H1 (cell line): Measurements from ENCODE around the gene IFNB1. TPM values are rescaled to one million over a fixed set of nuclear protein-coding genes. Genes with fewer than 3 reads are reported as not detected.

ENCODE experiments used
- CTCF ChIA-PET: fragments of 300-600 bp; sonication (Branson Sonifier 250); formaldehyde crosslinking; loops from one replicate; lab custom pipeline; 2021; ENCODE audit not compliant: partially characterized antibody; lab: Charles Lee
- POLR2A ChIA-PET: fragments of 300-600 bp; sonication (Branson Sonifier 250); formaldehyde crosslinking; loops from one replicate; lab custom pipeline; 2021; ENCODE audit warnings: inconsistent platforms; ENCODE audit not compliant: partially characterized antibody; lab: Charles Lee
- DNase-seq, 2 experiments: peaks; one replicate each; pipeline versions ENCODE4 v3.0.0 to v3.0.0-alpha.2; 2010 to 2022; ENCODE audit warnings: low spot score in 2 of 2, low read depth in 1 of 2, mixed read lengths in 1 of 2
- FAIRE-seq: peaks from 2 replicates; lab custom pipeline; 2011; peaks lifted over from hg19 to GRCh38; lab: Jason Lieb, UNC
- H2AFZ ChIP-seq: 2 replicates; pipeline ENCODE4 v1.8.1; 2012; ENCODE audit warnings: low read length, inconsistent platforms
- H2AK5ac ChIP-seq: 2 replicates; pipeline ENCODE4 v1.6.1; 2013; ENCODE audit warnings: low read depth, low read length
- H2BK120ac ChIP-seq: replicated peaks from 2 replicates; pipeline ENCODE3; 2013; ENCODE audit warnings: low read depth, low read length, inconsistent platforms
- H2BK12ac ChIP-seq: 2 replicates; pipeline ENCODE4 v1.6.1; 2013; ENCODE audit warnings: low read depth, low read length
- H2BK15ac ChIP-seq: 2 replicates; pipeline ENCODE4 v1.6.1; 2013; ENCODE audit warnings: low read length
- H2BK20ac ChIP-seq: 2 replicates; pipeline ENCODE4 v1.6.1; 2013; ENCODE audit warnings: low read length
- H2BK5ac ChIP-seq: 2 replicates; pipeline ENCODE4 v1.6.1; 2013; ENCODE audit warnings: low read depth, low read length
- H3K14ac ChIP-seq: 2 replicates; pipeline ENCODE4 v1.6.1; 2013; ENCODE audit warnings: inconsistent platforms; ENCODE audit not compliant: insufficient read length
- H3K18ac ChIP-seq: 2 replicates; pipeline ENCODE4 v1.6.1; 2013; ENCODE audit warnings: low read length; ENCODE audit errors: extremely low read depth
- H3K23ac ChIP-seq: 2 replicates; pipeline ENCODE4 v1.6.1; 2013; ENCODE audit warnings: inconsistent platforms; ENCODE audit not compliant: insufficient read length
- H3K23me2 ChIP-seq: 2 replicates; pipeline ENCODE4 v1.6.1; 2013; ENCODE audit warnings: low read depth, low read length
- H3K27ac ChIP-seq: 2 replicates; pipeline ENCODE4 v1.6.1; 2011; ENCODE audit warnings: low read depth, low read length, inconsistent platforms
- H3K27me3 ChIP-seq, 4 experiments: replicated peaks in 1 of 4; 1 replicate in 1 of 4; 2 replicates in 3 of 4; pipeline versions ENCODE4 v1.6.1 to v1.8.1; 2011 to 2013; ENCODE audit warnings: low read length in 3 of 4, mild to moderate bottlenecking in 3 of 4, inconsistent platforms in 2 of 4, mixed read lengths in 2 of 4, moderate library complexity in 1 of 4; ENCODE audit not compliant: control insufficient read depth in 3 of 4, insufficient read depth in 3 of 4; ENCODE audit errors: extremely low read depth in 1 of 4
- H3K36me3 ChIP-seq, 4 experiments: 2 replicates each; pipeline versions ENCODE4 v1.6.1 to v1.8.1; 2011 to 2013; ENCODE audit warnings: mild to moderate bottlenecking in 4 of 4, low read length in 3 of 4, moderate library complexity in 2 of 4, control low read depth in 1 of 4, inconsistent platforms in 1 of 4; ENCODE audit not compliant: insufficient read depth in 4 of 4, control insufficient read depth in 2 of 4
- H3K4ac ChIP-seq: replicated peaks from 2 replicates; pipeline ENCODE3; 2013; ENCODE audit warnings: low read length, low read depth, mixed read lengths, inconsistent platforms; ENCODE audit not compliant: insufficient read length
- H3K4me1 ChIP-seq, 4 experiments: replicated peaks in 1 of 4; 1 replicate in 1 of 4; 2 replicates in 3 of 4; pipeline versions ENCODE4 v1.6.1 to v1.8.1; 2011 to 2013; ENCODE audit warnings: low read length in 3 of 4, inconsistent platforms in 2 of 4, mixed read lengths in 1 of 4; ENCODE audit not compliant: insufficient read depth in 4 of 4, control insufficient read depth in 3 of 4
- H3K4me2 ChIP-seq, 2 experiments: 2 replicates each; pipeline versions ENCODE4 v1.6.1 to v1.8.1; 2011 to 2013; ENCODE audit warnings: low read depth in 2 of 2, low read length in 2 of 2, control low read depth in 1 of 2, inconsistent platforms in 1 of 2, mild to moderate bottlenecking in 1 of 2; ENCODE audit not compliant: insufficient read depth in 1 of 2
- H3K4me3 ChIP-seq, 4 experiments: fragments of 200-600, 300-600 bp in 1 of 4; sonication (generic), shearing (Covaris generic), sonication (Bioruptor Twin) in 1 of 4; 2 replicates each; pipeline versions ENCODE4 v1.5.1 to v1.8.1; 2011 to 2016; ENCODE audit warnings: low read length in 4 of 4, low read depth in 3 of 4, control low read depth in 2 of 4, inconsistent platforms in 2 of 4, mild to moderate bottlenecking in 2 of 4, mixed read lengths in 1 of 4, moderate library complexity in 1 of 4; ENCODE audit not compliant: insufficient read depth in 2 of 4; ENCODE audit errors: extremely low read depth in 1 of 4
- H3K56ac ChIP-seq: replicated peaks from 2 replicates; pipeline ENCODE3; 2013; ENCODE audit warnings: low read depth, mild to moderate bottlenecking, mixed read lengths, low read length, inconsistent platforms; ENCODE audit not compliant: insufficient read length
- H3K79me1 ChIP-seq: 2 replicates; pipeline ENCODE4 v1.6.1; 2013; ENCODE audit warnings: low read depth, low read length, control low read depth
- H3K79me2 ChIP-seq, 2 experiments: 2 replicates each; pipeline versions ENCODE4 v1.6.1 to v1.8.1; 2012 to 2013; ENCODE audit warnings: low read length in 2 of 2, mild to moderate bottlenecking in 2 of 2, inconsistent platforms in 1 of 2; ENCODE audit not compliant: insufficient read depth in 2 of 2, control insufficient read depth in 1 of 2
- H3K9ac ChIP-seq, 4 experiments: replicated peaks in 1 of 4; 1 replicate in 1 of 4; 2 replicates in 3 of 4; pipeline versions ENCODE4 v1.6.1 to v1.8.1; 2011 to 2013; ENCODE audit warnings: low read depth in 3 of 4, low read length in 3 of 4, control low read depth in 2 of 4, mild to moderate bottlenecking in 2 of 4, moderate library complexity in 2 of 4, inconsistent platforms in 1 of 4; ENCODE audit errors: extremely low read depth in 1 of 4
- H3K9me3 ChIP-seq, 2 experiments: 2 replicates each; pipeline versions ENCODE4 v1.6.1 to v1.8.1; 2012 to 2013; ENCODE audit warnings: mild to moderate bottlenecking in 2 of 2, moderate library complexity in 2 of 2, control low read depth in 1 of 2, inconsistent platforms in 1 of 2, low read depth in 1 of 2, low read length in 1 of 2, mixed read lengths in 1 of 2; ENCODE audit not compliant: insufficient read depth in 2 of 2
- H4K20me1 ChIP-seq, 2 experiments: replicated peaks in 1 of 2; 2 replicates each; pipeline versions ENCODE3 to v1.8.1; 2011 to 2013; ENCODE audit warnings: inconsistent platforms in 2 of 2, low read length in 2 of 2, mild to moderate bottlenecking in 1 of 2; ENCODE audit not compliant: insufficient read depth in 2 of 2, control insufficient read depth in 1 of 2
- H4K5ac ChIP-seq: 2 replicates; pipeline ENCODE4 v1.6.1; 2013; ENCODE audit warnings: low read length, low read depth, mixed read lengths, inconsistent platforms; ENCODE audit not compliant: insufficient read length
- H4K8ac ChIP-seq: 2 replicates; pipeline ENCODE4 v1.8.0; 2013; ENCODE audit warnings: mild to moderate bottlenecking, moderate library complexity, low read length, inconsistent platforms; ENCODE audit not compliant: insufficient read depth; ENCODE audit errors: extremely low read depth
- H4K91ac ChIP-seq: replicated peaks from 2 replicates; pipeline ENCODE3; 2013; ENCODE audit warnings: low read length, mixed read lengths, inconsistent platforms; ENCODE audit not compliant: insufficient read length
- ASH2L ChIP-seq: fragments of 200-600, 300-600 bp; sonication (generic); IDR thresholded peaks from one replicate; pipeline ENCODE4 v1.7.1; 2017; ENCODE audit warnings: low read length
- ATF3 ChIP-seq: IDR thresholded peaks from 2 replicates; pipeline ENCODE4 v1.6.1; 2011; ENCODE audit warnings: low read depth, mild to moderate bottlenecking, low read length; ENCODE audit not compliant: insufficient read depth
- CTBP2 ChIP-seq: IDR thresholded peaks from 2 replicates; pipeline ENCODE4 v1.7.0; 2011; ENCODE audit warnings: borderline replicate concordance, mild to moderate bottlenecking, moderate library complexity, mixed read lengths, low read length; ENCODE audit not compliant: insufficient read depth, insufficient read length
- CTCF ChIP-seq, 3 experiments: IDR thresholded peaks; 1 replicate in 2 of 3; 2 replicates in 1 of 3; pipeline versions ENCODE4 v1.5.1 to v1.6.1; 2011; ENCODE audit warnings: low read length in 3 of 3, mild to moderate bottlenecking in 3 of 3, inconsistent platforms in 2 of 3, low read depth in 1 of 3, moderate library complexity in 1 of 3; ENCODE audit not compliant: insufficient read depth in 1 of 3; ENCODE audit errors: control extremely low read depth in 1 of 3
- KDM1A ChIP-seq: fragments of 200-600, 300-600 bp; sonication (generic); IDR thresholded peaks from 2 replicates; pipeline ENCODE4 v1.7.1; 2016; ENCODE audit warnings: mild to moderate bottlenecking, low read length, borderline replicate concordance
- MAFK ChIP-seq: IDR thresholded peaks from 2 replicates; pipeline ENCODE4 v1.6.1; 2012; ENCODE audit warnings: low read depth, mild to moderate bottlenecking, improper control_type of control experiment, low read length
- RNF2 ChIP-seq: fragments of 200-900, 300-1000 bp; sonication (generic); IDR thresholded peaks from 2 replicates; pipeline ENCODE4 v1.7.1; 2016; ENCODE audit warnings: borderline replicate concordance, low read depth, mild to moderate bottlenecking, antibody characterized with exemption, low read length; ENCODE audit not compliant: poor library complexity, severe bottlenecking; ENCODE audit errors: missing control alignments
- SIN3A ChIP-seq, 2 experiments: IDR thresholded peaks in 1 of 2; conservative IDR thresholded peaks in 1 of 2; 2 replicates each; pipeline ENCODE4 v1.6.1; 2011 to 2012; ENCODE audit warnings: low read length in 2 of 2, improper control_type of control experiment in 1 of 2, low read depth in 1 of 2, mild to moderate bottlenecking in 1 of 2
- WGBS, 2 experiments: shearing (Covaris generic) in 1 of 2; methylation state at CpG; one replicate each; pipeline versions ENCODE4 v1.1.6 to v1.1.7; 2013 to 2015; ENCODE audit warnings: low lambda C conversion rate in 2 of 2, mixed read lengths in 2 of 2, inconsistent platforms in 1 of 2, low coverage in 1 of 2, missing lambda C conversion rate in 1 of 2; ENCODE audit not compliant: insufficient replicate concordance in 2 of 2, insufficient coverage in 1 of 2, insufficient read length in 1 of 2; ENCODE audit errors: extremely low coverage in 1 of 2, missing lambda C conversion rate in 1 of 2; 5-methylcytosine and 5-hydroxymethylcytosine counted together
- polyA plus RNA-seq, 7 experiments: library from polyadenylated mRNA; depleted of rRNA in 3 of 7; stranded (reverse) in 5 of 7; unstranded in 2 of 7; fragments of >200 nt in 5 of 7; fragments of 200-250 nt in 2 of 7; gene quantifications; 1 replicate in 5 of 7; 2 replicates in 1 of 7; 4 replicates in 1 of 7; pipeline versions ENCODE4 v1.2.1 to v1.2.3, GENCODE V29; 2011 to 2013; ENCODE audit warnings: missing spikeins in 2 of 7, mixed read lengths in 2 of 7
- total RNA-seq: library from RNA; stranded (reverse); fragmentation: NEBNext Ultra II Directional; extraction: Animal tissue kit (Norgen Biotek cat#: 25700); gene quantifications from 2 replicates; pipeline ENCODE4 v1.2.1, GENCODE V29; 2021
- TF ChIP-seq, protein P1 (sequence below): IDR thresholded peaks from 2 replicates; pipeline ENCODE4 v1.6.1; 2012; ENCODE audit warnings: inconsistent platforms

Gene IFNB1
- total and polyA plus RNA-seq, 2 of the 8 experiments (the other 6 are each of a cell fraction or from before 2014, with no cell fraction given): not detected

DNA sequence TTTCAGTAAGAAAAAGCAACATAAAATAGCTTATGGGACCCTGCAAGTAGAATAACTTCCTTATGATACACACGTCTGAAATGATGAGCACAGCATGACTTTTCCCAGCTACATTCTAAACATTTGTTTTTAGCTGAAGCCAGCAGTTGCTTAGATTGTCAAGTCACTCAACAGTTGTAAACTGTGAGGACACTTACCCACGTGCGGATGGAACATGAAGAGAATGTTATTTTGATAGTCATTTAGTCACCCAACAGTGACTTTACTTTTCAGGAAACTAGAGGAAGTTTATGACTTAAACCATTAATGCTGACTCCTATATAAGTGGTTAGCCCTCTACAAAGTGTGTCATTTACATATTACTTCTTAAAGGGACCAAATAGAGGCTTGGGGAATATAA, 49.3 kb downstream of the IFNB1 start:
- Histone ChIP-seq H4K5ac (no peak overlapping the region), H3K4me1 (peaks cover 0 to 7% (median 4%) of the 10 kb centered on the region in 4 experiments; a peak in 3 of 7 replicates), H3K56ac (no peak overlapping the region), H2BK120ac (no peak overlapping the region), H3K27me3 (peaks cover 0 to 8% (median 5%) of the 10 kb centered on the region in 4 experiments; a peak in 5 of 7 replicates), H3K14ac (no peak overlapping the region), H3K9me3 (no peaks in the 10 kb centered on the region), H2BK20ac (no peak overlapping the region), H4K20me1 (no peaks in the 10 kb centered on the region), H4K91ac (no peak overlapping the region), H2BK5ac (no peak overlapping the region), H3K9ac (no peak overlapping the region), H3K4ac (no peak overlapping the region), H3K36me3 (no peaks in the 10 kb centered on the region), H3K4me2 (no peak overlapping the region), H2BK15ac (no peak overlapping the region), H3K18ac (no peak overlapping the region), H4K8ac (no peak overlapping the region), H2AK5ac (no peak overlapping the region), H3K79me2 (no peaks in the 10 kb centered on the region), H3K79me1 (no peaks in the 10 kb centered on the region), H3K23me2 (peaks cover 3% of the 10 kb centered on the region; the same call in 1 of the 2 replicates), H2AFZ (no peak overlapping the region), H2BK12ac (no peak overlapping the region), H3K23ac (no peak overlapping the region), H3K27ac (no peak overlapping the region), H3K4me3 (no peak overlapping the region)
- ChIA-PET POLR2A (no interaction called here), CTCF (no interaction called here)
- 84% methylated on average over 3 of the region's 3 CpGs; no CpG with 5 or more reads in 1 of the 2 experiments for WGBS, 2 experiments
- no peak for FAIRE-seq
- no peak for DNase-seq
- TF ChIP-seq, protein P1, sequence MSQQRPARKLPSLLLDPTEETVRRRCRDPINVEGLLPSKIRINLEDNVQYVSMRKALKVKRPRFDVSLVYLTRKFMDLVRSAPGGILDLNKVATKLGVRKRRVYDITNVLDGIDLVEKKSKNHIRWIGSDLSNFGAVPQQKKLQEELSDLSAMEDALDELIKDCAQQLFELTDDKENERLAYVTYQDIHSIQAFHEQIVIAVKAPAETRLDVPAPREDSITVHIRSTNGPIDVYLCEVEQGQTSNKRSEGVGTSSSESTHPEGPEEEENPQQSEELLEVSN: no peak
- TF ChIP-seq RNF2: no peak
- no peak for TF ChIP-seq SIN3A (conservative IDR thresholded peaks at IDR 0.05 in 1 of 2, IDR thresholded peaks at IDR 0.05 in 1 of 2; ENCODE audit: low read depth in 1 of 2, low read length in 2 of 2)
- TF ChIP-seq CTCF (IDR thresholded peaks at IDR 0.05; ENCODE audit: control extremely low read depth in 1 of 3, insufficient read depth in 1 of 3, low read depth in 1 of 3, low read length in 3 of 3): no peak
- TF ChIP-seq ASH2L: no peak
- no peak for TF ChIP-seq MAFK
- no peak for TF ChIP-seq CTBP2
- TF ChIP-seq KDM1A: no peak
- TF ChIP-seq ATF3: no peak
